CD4-positive, alpha-beta memory T cell (primary cell): Measurements from ENCODE around the gene RALGAPB. TPM values are rescaled to one million over a fixed set of nuclear protein-coding genes. Genes with fewer than 3 reads are reported as not detected.

ENCODE experiments used
- CTCF ChIA-PET: fragments of 350-600 bp; sonication (Branson Sonifier 250); formaldehyde crosslinking; loops from one replicate; lab custom pipeline; 2021; ENCODE audit warnings: inconsistent platforms; ENCODE audit not compliant: partially characterized antibody; lab: Charles Lee
- POLR2A ChIA-PET: fragments of 350-600 bp; sonication (Branson Sonifier 250); formaldehyde crosslinking; loops from one replicate; lab custom pipeline; 2021; ENCODE audit not compliant: partially characterized antibody; lab: Charles Lee
- DNase-seq, 5 donors: peaks; one replicate each; pipeline versions ENCODE4 v3.0.0 to v3.0.0-alpha.2; 2020 to 2022; ENCODE audit warnings: mixed read lengths in 1 of 5
- H3K27ac ChIP-seq: one replicate; pipeline ENCODE4 v1.7.0; 2013; ENCODE audit warnings: low read depth, low read length
- H3K27me3 ChIP-seq: 2 replicates; pipeline ENCODE4 v1.7.0; 2013; ENCODE audit warnings: mild to moderate bottlenecking, low read length, moderate library complexity; ENCODE audit not compliant: insufficient read depth
- H3K36me3 ChIP-seq: 2 replicates; pipeline ENCODE4 v1.7.0; 2013; ENCODE audit warnings: mild to moderate bottlenecking, low read length, moderate library complexity; ENCODE audit not compliant: insufficient read depth
- H3K4me1 ChIP-seq: 2 replicates; pipeline ENCODE4 v1.7.0; 2013; ENCODE audit warnings: mild to moderate bottlenecking, low read length, moderate library complexity; ENCODE audit not compliant: insufficient read depth
- H3K4me3 ChIP-seq, 2 donors: one replicate each; pipeline ENCODE4 v1.7.0; 2013; ENCODE audit warnings: low read length in 2 of 2, mild to moderate bottlenecking in 1 of 2
- H3K9me3 ChIP-seq, 2 donors: one replicate each; pipeline ENCODE4 v1.7.0; 2013; ENCODE audit warnings: low read length in 2 of 2, control low read depth in 1 of 2; ENCODE audit not compliant: control insufficient read depth in 1 of 2
- H3K27ac Mint-ChIP-seq, 7 donors: one replicate each; pipeline ENCODE4 v1.8.0; 2020 to 2021; ENCODE audit warnings: mixed read lengths in 7 of 7, mild to moderate bottlenecking in 6 of 7, inconsistent platforms in 3 of 7, moderate library complexity in 3 of 7
- H3K27me3 Mint-ChIP-seq, 2 donors: one replicate each; pipeline ENCODE4 v1.8.0; 2020 to 2021; ENCODE audit warnings: mixed read lengths in 2 of 2
- H3K36me3 Mint-ChIP-seq, 2 donors: one replicate each; pipeline ENCODE4 v1.8.0; 2020 to 2021; ENCODE audit warnings: mixed read lengths in 2 of 2, inconsistent platforms in 1 of 2, mild to moderate bottlenecking in 1 of 2
- H3K4me1 Mint-ChIP-seq, 4 donors: one replicate each; pipeline ENCODE4 v1.8.0; 2020 to 2021; ENCODE audit warnings: mixed read lengths in 4 of 4, mild to moderate bottlenecking in 1 of 4
- H3K4me3 Mint-ChIP-seq, 8 donors: one replicate each; pipeline ENCODE4 v1.8.0; 2020 to 2021; ENCODE audit warnings: mixed read lengths in 8 of 8, mild to moderate bottlenecking in 7 of 8, moderate library complexity in 6 of 8, inconsistent platforms in 3 of 8
- H3K9me3 Mint-ChIP-seq, 8 donors: one replicate each; pipeline ENCODE4 v1.8.0; 2020 to 2021; ENCODE audit warnings: mixed read lengths in 8 of 8, mild to moderate bottlenecking in 5 of 8, inconsistent platforms in 3 of 8, moderate library complexity in 1 of 8
- intact Hi-C: fragments of 100-400 bp; cut with micrococcal nuclease; formaldehyde crosslinking; loops from one replicate; pipeline ENCODE4 v1.15.1; 2023
- polyA plus RNA-seq, 2 donors: library from polyadenylated mRNA; unstranded; fragments of 300-500 nt; fragmentation: Illumina TruSeq; gene quantifications; one replicate each; pipeline ENCODE4 v1.2.3, GENCODE V29; 2021
- total RNA-seq, 2 experiments: library from RNA; stranded (reverse); gene quantifications; one replicate each; pipeline ENCODE4 v1.2.3, GENCODE V29; 2021

Gene RALGAPB
- total and polyA plus RNA-seq, 4 experiments from 2014 or later = 9.0 to 57.4 (median 35.2) TPM

DNA sequence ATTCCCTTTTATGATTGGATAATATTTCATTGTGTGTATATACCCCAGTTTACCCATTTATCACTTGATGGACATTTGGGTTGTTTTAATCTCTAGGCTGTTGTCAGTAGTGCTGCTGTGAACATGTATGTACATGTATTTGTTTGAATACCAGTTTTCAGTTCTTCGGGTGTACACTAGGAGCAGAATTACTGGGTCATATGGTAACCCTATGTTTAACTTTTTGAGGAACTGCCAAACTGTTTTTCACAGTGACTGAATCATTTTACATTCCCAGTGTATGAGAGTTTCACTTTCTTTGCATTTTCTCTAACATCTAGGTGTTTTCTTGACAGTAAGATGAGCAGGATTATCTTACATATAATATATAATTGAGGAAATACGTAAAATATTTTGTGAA is 63.7 kb downstream of the RALGAPB start:
- no peak overlapping the region for H3K4me3 ChIP-seq
- Mint-ChIP-seq H3K27ac (peak overlapping the region in 1 of 7 donors; percentile 39), H3K4me3 (no peak overlapping the region), H3K4me1 (peaks cover 0 to 8% (median 5%) of the 10 kb centered on the region in 4 donors), H3K9me3 (no peaks in the 10 kb centered on the region), H3K36me3 (peaks cover 70 to 80% of the 10 kb centered on the region in 2 donors), H3K27me3 (no peaks in the 10 kb centered on the region)
- no peaks in the 10 kb centered on the region for H3K9me3 ChIP-seq
- H3K27ac ChIP-seq = no peak overlapping the region
- H3K27me3 ChIP-seq = no peaks in the 10 kb centered on the region
- no peak for DNase-seq
- H3K4me1 ChIP-seq = no peaks in the 10 kb centered on the region
- H3K36me3 ChIP-seq = peaks cover 72% of the 10 kb centered on the region
- intact Hi-C loops = no loop called here
- ChIA-PET POLR2A (no interaction called here), CTCF (no interaction called here)

DNA sequence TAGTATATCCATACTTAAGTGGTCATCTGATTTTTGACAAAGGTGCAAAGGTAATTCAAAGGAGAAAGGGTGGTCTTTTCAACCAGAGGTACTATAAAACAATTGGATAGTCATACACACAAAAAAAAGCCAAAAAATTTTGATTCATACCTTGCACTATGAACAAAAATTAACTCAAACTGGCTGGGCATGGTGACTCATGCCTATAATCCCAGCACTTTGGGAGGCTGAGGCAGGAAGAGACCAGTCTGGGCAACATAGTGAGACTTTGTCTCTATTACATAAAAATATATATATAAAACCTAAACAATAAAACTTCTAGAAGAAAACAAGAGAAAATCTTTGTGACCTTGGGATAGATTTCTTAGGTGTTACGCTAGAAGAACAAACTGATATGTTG is 64.5 kb downstream of the RALGAPB start:
- no peaks in the 10 kb centered on the region for H3K9me3 Mint-ChIP-seq
- peaks cover 73 to 81% of the 10 kb centered on the region in 2 donors for H3K36me3 Mint-ChIP-seq
- H3K4me3 Mint-ChIP-seq = no peak overlapping the region
- Histone ChIP-seq H3K4me3 (no peak overlapping the region), H3K4me1 (no peaks in the 10 kb centered on the region), H3K36me3 (peaks cover 76% of the 10 kb centered on the region), H3K27me3 (no peaks in the 10 kb centered on the region), H3K27ac (no peak overlapping the region), H3K9me3 (no peaks in the 10 kb centered on the region)
- intact Hi-C loops = no loop called here
- ChIA-PET POLR2A (no interaction called here), CTCF (no interaction called here)
- DNase-seq = no peak
- no peaks in the 10 kb centered on the region for H3K27me3 Mint-ChIP-seq
- H3K27ac Mint-ChIP-seq = peak overlapping the region in 2 of 7 donors; percentile 35 to 58
- H3K4me1 Mint-ChIP-seq = peaks cover 0 to 8% (median 5%) of the 10 kb centered on the region in 4 donors

DNA sequence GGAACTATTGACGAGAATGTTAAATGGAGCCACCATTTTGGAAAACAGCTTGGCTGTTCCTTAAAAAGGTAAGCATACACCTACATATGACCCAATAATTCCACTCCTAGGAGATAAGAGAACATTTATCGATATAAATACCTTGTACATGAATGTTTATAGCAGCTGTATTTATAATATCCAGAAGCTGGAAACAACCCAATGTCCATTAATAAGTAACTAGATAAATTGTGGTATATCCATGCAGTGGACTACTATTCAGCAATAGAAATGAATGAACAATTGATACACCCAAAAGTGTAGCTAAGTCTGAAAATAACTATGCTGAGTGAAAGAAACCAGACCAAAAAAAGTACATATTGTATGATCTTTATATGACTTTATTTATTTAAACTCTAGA is 66.1 kb downstream of the RALGAPB start:
- ChIA-PET POLR2A (no interaction called here), CTCF (no interaction called here)
- H3K4me1 Mint-ChIP-seq = peaks cover 0 to 11% (median 5%) of the 10 kb centered on the region in 4 donors
- no peak for DNase-seq
- H3K27me3 Mint-ChIP-seq = no peaks in the 10 kb centered on the region
- Histone ChIP-seq H3K9me3 (no peaks in the 10 kb centered on the region), H3K4me3 (no peak overlapping the region), H3K36me3 (peaks cover 73% of the 10 kb centered on the region), H3K27ac (no peak overlapping the region), H3K4me1 (no peaks in the 10 kb centered on the region), H3K27me3 (no peaks in the 10 kb centered on the region)
- H3K9me3 Mint-ChIP-seq = no peaks in the 10 kb centered on the region
- H3K36me3 Mint-ChIP-seq = peaks cover 73 to 84% of the 10 kb centered on the region in 2 donors
- H3K4me3 Mint-ChIP-seq = no peak overlapping the region
- intact Hi-C loops = no loop called here
- H3K27ac Mint-ChIP-seq = peak overlapping the region in 1 of 7 donors; percentile 72

DNA sequence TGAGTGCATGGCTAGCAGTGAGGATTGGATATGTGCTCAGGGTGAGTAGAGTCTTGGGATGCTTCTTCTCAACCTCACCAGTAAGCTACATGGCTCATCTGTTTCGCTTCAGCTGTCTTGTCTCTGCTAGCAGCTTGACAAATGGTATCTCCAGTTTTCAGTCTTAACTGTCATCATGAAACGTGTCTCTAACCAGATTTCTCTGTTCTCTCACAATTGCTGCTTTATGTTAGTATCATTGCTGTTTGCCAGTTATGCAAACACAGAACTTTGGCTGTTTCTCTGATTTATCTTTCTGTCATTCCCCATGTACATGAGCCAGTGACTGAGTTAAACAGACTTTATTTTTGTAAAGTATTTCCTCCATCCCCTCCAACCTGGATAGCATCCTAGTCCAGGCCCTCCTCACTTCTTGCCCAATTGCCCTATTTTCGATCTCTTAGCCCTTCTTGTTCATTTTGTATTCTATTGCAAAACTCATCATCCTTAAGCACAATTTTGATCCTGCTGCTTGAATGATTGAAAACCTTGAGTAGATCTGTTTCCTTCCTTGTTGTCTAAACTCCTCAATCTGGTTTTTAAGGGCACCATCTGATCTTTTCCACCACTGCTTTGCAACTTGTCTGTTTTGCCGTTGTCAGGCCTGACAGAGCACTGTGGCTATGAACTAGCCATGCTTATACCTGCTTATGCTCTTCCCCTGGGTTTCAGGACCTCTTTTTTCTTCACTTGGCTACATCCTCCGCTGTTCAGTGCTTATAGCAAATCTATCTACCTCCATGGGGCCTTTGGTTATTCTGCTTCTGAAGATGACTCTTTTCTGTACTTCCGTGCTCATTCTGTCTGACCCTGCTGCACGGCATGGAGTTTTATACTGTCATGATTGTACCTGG is 70.6 kb downstream of the RALGAPB start:
- no peak overlapping the region for H3K4me3 Mint-ChIP-seq
- peak overlapping the region in 4 of 7 donors; percentile 2 to 34 (median 5) for H3K27ac Mint-ChIP-seq
- no peak overlapping the region for H3K4me3 ChIP-seq
- intact Hi-C loops = no loop called here
- H3K4me1 Mint-ChIP-seq = peaks cover 5 to 15% (median 13%) of the 10 kb centered on the region in 4 donors
- no peak overlapping the region for H3K27ac ChIP-seq
- peaks cover 4% of the 10 kb centered on the region for H3K4me1 ChIP-seq
- H3K9me3 ChIP-seq = no peaks in the 10 kb centered on the region
- DNase-seq = peak in 1 of 5 donors; percentile 22
- H3K36me3 ChIP-seq = peaks cover 43% of the 10 kb centered on the region
- ChIA-PET CTCF (no interaction called here), POLR2A (no interaction called here)
- no peaks in the 10 kb centered on the region for H3K9me3 Mint-ChIP-seq
- H3K27me3 ChIP-seq = no peaks in the 10 kb centered on the region
- H3K36me3 Mint-ChIP-seq = peaks cover 73 to 89% of the 10 kb centered on the region in 2 donors
- H3K27me3 Mint-ChIP-seq = no peaks in the 10 kb centered on the region

DNA sequence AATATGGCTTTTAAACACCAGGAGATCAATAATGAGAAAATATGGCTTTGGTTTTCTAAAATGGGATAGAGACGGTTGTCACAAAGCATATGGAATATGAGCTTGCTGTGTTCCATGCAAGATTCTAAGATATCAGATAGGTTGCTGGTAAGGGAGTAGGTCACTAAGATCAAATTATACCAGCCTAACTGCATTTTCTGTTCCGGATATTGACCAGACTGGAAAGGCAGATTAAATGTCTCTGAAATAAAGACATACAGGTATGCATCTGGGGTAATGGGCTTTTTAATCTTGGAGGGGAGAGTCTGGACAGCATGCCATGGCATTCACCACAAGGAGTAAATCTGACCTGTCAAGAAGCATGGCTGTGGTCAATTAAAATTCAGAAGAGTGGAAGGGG is 73.1 kb downstream of the RALGAPB start:
- Histone ChIP-seq H3K4me3 (no peak overlapping the region), H3K27ac (no peak overlapping the region), H3K36me3 (peaks cover 31% of the 10 kb centered on the region), H3K4me1 (peaks cover 5% of the 10 kb centered on the region), H3K27me3 (no peaks in the 10 kb centered on the region), H3K9me3 (no peaks in the 10 kb centered on the region)
- Mint-ChIP-seq H3K27ac (peak overlapping the region in 1 of 7 donors; percentile 10), H3K27me3 (no peaks in the 10 kb centered on the region), H3K9me3 (no peaks in the 10 kb centered on the region), H3K4me1 (peaks cover 5 to 15% (median 13%) of the 10 kb centered on the region in 4 donors), H3K36me3 (peaks cover 60 to 80% of the 10 kb centered on the region in 2 donors), H3K4me3 (no peak overlapping the region)
- ChIA-PET CTCF (no interaction called here), POLR2A (no interaction called here)
- DNase-seq = no peak
- intact Hi-C loops = no loop called here

DNA sequence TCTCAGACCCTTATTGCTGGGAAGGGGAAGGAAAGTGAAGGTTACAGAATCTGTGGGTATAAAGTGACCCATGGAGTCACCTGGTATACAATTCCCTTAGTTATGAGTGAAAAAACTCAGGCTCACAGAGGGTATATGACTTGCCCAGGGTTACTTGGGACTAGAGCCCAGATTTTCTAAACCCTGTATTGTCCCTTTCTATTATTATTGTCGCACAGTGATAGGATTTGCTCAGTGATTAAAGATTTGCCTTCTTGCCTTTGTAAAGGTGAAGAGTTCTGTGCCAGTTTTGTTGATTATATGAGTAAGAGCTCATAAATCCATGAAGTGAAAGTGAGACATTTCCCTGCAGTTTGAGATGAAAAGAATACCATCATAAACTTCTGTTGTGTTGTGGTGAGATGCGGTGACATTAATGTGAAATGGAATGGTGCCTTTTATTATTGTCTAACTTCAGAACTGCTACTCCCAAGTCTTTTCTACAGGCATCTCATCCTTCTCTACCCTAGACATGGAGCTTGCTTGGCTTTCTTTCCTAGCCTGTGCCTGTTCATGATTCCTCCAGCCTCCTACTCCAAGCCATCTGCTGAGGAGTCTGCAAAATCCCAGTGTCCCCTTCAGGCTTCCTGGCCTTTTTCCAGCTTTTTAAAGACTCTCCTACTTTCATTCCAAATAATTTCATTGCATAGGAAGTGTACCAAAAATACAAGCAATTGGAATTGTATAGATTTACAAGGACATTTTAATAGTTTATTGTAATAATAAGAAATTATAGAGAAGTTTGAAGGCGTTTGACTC is 74.8 kb downstream of the RALGAPB start:
- ChIA-PET POLR2A (no interaction called here), CTCF (no interaction called here)
- intact Hi-C loops = no loop called here
- peak overlapping the region in 4 of 7 donors; percentile 13 to 87 (median 68) for H3K27ac Mint-ChIP-seq
- H3K4me3 Mint-ChIP-seq = no peak overlapping the region
- Histone ChIP-seq H3K27me3 (no peaks in the 10 kb centered on the region), H3K4me3 (no peak overlapping the region), H3K27ac (no peak overlapping the region), H3K4me1 (peaks cover 5% of the 10 kb centered on the region), H3K36me3 (peaks cover 31% of the 10 kb centered on the region), H3K9me3 (no peaks in the 10 kb centered on the region)
- H3K9me3 Mint-ChIP-seq = no peaks in the 10 kb centered on the region
- peaks cover 5 to 15% (median 13%) of the 10 kb centered on the region in 4 donors for H3K4me1 Mint-ChIP-seq
- H3K27me3 Mint-ChIP-seq = no peaks in the 10 kb centered on the region
- DNase-seq = no peak
- H3K36me3 Mint-ChIP-seq = peaks cover 44 to 63% of the 10 kb centered on the region in 2 donors
